ENCODE measurements around the gene GTPBP1.

DNA sequence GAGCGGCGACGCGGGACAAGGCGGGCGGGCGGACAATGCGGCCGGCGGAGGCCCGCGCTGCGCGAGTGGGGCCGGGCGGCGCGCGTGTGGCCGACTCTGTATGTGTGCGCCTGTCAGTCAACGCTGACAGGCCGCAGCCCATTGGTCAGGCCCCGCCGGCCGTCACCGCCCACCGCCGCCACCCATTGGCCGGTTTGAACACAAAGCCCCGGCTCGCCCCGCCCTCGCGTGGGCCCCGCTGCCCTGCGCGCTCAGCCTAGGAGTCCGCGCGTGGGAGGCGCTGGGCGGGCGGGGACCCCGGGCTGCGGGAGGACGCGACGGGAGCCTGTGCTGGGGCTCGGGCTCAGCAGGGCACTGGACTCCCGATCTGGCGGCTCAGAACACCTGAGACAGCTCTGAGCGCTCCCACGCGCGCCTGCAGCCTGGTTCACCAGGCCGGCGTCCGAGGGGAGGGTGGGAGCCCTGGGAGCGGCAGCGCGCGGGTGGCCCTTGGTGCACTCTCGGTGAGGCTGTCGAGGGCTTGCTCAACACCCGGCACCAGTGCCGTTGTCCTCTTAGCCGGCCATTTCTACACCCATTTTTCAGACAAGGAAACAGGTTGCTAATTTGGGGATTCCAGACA, 50.3 kb downstream of the GTPBP1 start, which contains the start of gene SUN2:
- no peak; the same call in 1 of the 2 replicates for TF ChIP-seq POLR2AphosphoS5 (IDR thresholded peaks at IDR 0.05; ENCODE audit: low read depth, low read length)
- TF ChIP-seq POLR2A (IDR thresholded peaks at IDR 0.05; ENCODE audit: low read depth, low read length) = peak; percentile 67; the same call in 1 of the 2 replicates
- TF ChIP-seq TAF1 (IDR thresholded peaks at IDR 0.05; ENCODE audit: borderline replicate concordance, low read depth, low read length) = 0 out of 2 replicates have a peak, but pooled peaks have one; percentile 20

All from GM12892 (cell line).